HG03025 (cell line): Measurements from ENCODE around the gene CFAP299.
"Not testable (repeated sequence)": the region's sequence is repeated elsewhere in the genome, so short reads cannot be mapped to it uniquely, and the experiment has no call there.

Experiments
- ATAC-seq: cut with Tn5 transposase; IDR thresholded peaks from one replicate; pipeline ENCODE4 v1.9.1; 2021; ENCODE audit warnings: mild to moderate bottlenecking, moderate library complexity; ENCODE audit not compliant: unreplicated experiment, low FRiP score

CFAP299 gene

GRCh38 chr4:80324171-80324570, 11.4 kb upstream of the CFAP299 start:
- ATAC-seq: no peak

DNA sequence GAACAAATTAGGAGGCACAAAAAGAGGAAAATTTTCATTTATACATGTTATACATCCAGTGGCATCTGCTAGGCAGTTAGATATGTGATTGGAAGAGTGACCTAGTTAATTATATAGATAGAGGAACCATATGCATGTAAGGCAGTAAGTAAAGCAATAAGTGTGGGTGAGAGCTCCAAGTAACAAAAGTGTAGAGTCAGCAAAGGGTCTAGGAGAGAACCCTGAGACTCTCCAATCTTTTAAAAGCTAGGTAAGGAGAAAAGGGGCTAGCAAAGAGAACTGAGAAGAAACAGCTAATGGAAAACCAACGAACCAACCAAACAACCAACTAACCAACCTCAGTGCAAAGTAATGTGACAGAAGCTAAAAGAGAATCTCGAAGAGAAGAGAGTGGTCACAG, 3.8 kb upstream of the CFAP299 start:
- ATAC-seq: no peak

- ATAC-seq: no peak
These were observed 2.4 kb upstream of the CFAP299 start for GRCh38 chr4:80333121-80333520.

DNA sequence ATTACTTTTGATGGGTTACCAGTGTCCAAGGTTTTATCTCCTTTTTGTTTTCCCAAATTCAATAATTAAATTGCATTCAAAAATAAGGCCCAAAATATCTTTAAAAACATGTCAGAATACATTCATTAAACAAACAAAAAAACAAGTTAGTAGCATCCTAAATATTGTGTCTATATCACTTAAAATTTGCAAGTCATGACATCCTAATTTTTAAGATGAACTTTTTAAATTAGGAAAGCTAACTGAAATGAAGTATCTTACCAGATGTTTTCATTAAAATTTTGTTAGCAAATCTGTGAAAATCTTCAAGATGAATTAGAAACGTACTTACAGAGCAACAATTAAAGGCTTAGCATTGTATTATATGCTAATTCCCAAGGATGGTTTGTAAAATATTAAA, 962 bp upstream of the CFAP299 start:
- ATAC-seq: no peak

DNA sequence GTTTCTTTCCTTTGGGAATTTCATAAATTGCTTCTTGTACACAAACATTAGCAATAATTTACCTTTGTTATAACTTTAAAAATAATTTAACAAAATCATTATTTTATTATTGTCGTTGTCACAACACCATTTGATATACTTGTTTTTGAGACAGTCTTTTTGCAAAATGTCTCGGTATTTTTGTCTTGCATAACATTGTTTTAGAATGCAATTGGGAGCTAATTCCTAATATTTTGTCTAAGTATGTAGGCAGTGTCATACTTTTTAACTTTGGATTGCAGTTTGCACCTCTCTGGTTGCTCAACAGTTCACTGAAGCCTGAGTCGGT, 340 bp upstream of the CFAP299 start:
- ATAC-seq: no peak

DNA sequence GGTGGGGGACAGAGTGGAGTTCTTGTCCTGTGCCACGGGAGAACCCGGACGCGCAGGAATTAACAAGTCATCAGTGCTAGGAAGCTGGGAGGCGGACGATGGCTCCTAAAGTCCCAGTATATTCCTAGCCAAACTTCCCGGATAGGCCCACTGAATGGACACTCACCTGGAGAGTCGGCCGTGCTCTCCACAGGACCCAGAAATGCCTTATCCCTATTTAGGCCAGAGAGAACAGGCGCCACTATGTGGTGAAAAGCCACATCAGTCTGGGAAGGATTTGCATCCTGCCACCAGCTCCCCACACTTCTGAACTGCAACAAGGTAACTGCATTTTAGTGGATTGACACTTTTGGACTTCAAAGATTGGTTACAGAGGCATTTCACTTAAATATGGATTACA, 1.1 kb downstream of the CFAP299 start:
- ATAC-seq: no peak

GRCh38 chr4:80340036-80340435, 4.5 kb downstream of the CFAP299 start:
- no peak for ATAC-seq

- ATAC-seq: not testable (repeated sequence)
These were observed 7.2 kb downstream of the CFAP299 start for GRCh38 chr4:80342684-80343083.

DNA sequence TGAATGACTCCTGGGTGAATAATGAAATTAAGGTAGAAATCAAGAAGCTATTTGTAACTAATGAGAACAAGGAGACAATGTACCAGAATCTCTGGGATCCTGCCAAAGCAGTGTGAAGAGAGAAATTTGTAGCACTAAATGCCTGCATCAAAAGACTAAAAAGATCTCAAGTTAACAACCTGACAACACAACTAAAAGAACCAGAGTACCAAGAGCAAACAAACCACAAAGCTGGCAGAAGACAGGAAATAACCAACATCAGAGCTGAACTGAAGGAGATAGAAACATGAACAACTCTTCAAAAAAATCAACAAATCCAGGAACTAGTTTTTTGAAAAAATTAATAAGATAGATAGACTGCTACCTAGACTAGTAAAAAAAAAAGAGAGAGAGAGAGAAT, 8.4 kb downstream of the CFAP299 start:
- ATAC-seq: no peak

GRCh38 chr4:80360084-80360483, 24.6 kb downstream of the CFAP299 start:
- ATAC-seq: no peak

DNA sequence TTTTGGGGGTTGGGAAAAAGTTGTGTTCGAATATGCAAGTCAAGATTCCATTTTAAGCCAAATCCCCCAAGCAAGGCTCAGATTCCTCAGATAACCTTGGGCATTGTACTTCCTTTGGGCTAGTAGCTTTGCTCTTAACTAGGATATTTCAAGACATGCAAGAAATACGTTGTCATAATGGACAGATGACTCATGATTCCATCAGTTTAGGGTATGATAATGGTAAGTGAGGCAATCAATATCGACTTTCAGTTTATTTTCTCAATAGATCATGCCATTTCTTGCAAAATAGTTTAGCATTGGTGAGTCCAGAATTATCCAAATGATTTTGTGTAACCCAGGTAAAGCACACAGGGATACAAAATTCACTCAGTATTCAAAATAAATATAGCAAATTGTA, 25.4 kb downstream of the CFAP299 start:
- no peak for ATAC-seq

DNA sequence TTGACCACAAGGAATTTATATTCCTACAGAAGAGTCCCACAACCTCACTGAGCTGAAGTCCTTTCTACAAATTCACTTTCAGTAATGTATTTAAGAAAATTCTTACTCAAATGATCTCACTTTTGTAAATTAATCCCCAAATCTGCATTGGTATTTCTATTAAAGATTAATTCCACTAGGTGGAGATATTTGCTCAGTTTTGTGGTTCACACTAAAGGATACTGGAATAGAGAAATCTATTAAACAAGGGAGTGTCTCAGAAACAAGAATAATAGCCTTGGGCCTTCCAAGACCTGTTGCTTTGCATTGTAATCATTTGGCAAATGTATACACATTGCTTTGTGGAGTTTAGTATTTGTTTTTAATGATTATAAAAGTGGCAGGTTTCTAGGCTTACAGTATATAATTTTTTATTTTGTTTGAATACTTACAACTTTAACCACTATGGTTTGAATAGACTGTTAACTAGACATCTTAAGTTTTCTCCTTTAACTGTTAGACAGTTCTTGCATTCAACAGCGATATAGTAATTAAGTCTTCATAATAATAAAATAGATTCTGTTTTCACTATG, 25.9 kb downstream of the CFAP299 start:
- ATAC-seq: no peak

- peak; percentile 59 for ATAC-seq
These were observed 27.1 kb downstream of the CFAP299 start for GRCh38 chr4:80362578-80363181.

DNA sequence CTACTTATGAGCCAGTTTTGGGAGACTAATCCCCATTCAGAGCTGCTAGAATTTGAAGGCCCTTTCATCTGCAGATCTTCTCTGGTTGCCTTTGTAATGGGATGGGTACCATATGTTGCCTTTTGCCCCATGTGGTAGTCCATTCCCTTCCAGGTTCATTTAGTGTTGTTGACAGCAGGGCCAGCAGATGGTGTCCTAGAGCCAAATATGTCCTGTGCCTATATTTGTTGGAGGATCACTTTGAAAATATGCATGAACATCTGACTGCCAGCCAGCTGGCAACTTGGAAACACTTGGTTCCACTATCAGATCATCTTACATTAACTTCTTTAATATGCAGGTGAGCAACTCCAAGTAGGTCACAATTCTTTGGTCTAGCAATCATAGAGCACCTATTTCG, 30.4 kb downstream of the CFAP299 start:
- no peak for ATAC-seq

DNA sequence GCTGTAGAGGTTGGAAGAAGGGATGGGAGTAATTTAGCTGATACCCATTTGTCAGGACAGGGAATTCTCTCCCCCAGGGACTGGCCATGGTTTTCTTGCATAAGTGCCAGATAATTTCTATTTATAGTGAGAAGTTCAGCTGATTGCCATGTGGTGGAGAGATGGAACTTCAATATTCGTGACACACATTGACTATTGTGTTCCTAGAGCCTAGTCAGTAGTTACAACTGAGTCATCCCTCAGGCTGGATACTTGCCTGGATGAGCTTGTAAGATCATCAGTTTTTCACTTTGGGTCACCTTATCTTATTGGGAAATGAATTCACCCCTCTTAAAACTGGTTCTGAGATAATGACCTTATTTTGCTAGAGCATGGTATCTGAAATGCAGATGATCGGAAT, 32.2 kb downstream of the CFAP299 start:
- no peak for ATAC-seq

DNA sequence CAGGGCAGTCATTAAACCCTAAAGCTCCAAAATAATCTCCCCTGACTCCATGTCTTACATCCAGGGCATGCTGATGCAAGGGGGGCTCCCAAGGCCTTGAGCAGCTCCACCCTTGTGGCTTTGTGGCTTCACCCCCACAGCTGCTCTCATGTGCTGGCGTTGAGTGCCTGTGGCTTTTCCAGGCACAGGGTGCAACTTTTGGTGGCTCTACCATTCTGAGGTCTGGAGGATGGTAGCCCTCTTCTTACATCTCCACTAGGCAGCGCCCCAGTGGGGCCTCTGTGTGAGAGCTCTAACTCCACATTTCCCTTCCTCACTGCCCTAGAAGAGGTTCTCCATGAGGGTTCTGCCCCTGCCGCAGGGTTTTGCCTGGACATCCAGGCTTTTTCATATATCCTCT, 35.1 kb downstream of the CFAP299 start:
- no peak for ATAC-seq

DNA sequence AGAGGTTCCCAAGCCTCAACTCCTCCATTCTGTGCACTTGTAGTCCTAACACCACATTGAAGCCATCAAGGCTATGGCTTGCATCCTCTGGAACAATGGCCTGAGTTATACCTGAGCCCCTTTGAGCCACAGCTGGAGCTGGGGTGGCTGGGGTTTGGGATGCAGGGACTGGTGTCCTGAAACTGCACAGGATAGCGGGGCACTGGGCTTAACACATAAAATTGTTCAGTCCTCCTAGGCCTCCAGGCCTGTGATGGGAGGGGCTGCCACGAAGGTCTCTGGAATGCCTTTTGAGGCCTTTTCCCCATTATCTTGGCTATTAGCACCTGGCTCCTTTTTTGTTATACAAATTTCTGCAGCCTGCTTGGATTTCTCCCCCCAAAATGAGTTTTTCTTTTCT, 35.5 kb downstream of the CFAP299 start:
- no peak for ATAC-seq

DNA sequence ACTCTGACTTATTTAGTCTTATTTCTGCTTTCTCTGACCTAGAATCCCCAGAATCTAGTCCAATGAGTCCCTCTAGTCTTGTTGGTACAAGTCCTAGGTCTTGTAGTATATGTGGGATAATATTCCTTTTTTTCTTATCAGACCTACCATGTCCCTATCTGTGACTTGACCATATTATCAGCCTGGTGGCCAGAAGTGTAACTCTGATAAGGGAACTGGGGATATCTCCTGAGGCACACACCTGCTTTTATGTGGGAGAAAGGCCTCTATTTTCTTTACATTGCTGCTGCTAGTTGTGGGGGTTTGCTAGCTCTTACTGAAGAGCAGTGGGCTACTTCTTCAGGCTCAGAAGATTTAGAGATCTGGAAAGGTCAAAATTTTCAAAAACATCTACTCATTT, 38.6 kb downstream of the CFAP299 start:
- no peak for ATAC-seq

DNA sequence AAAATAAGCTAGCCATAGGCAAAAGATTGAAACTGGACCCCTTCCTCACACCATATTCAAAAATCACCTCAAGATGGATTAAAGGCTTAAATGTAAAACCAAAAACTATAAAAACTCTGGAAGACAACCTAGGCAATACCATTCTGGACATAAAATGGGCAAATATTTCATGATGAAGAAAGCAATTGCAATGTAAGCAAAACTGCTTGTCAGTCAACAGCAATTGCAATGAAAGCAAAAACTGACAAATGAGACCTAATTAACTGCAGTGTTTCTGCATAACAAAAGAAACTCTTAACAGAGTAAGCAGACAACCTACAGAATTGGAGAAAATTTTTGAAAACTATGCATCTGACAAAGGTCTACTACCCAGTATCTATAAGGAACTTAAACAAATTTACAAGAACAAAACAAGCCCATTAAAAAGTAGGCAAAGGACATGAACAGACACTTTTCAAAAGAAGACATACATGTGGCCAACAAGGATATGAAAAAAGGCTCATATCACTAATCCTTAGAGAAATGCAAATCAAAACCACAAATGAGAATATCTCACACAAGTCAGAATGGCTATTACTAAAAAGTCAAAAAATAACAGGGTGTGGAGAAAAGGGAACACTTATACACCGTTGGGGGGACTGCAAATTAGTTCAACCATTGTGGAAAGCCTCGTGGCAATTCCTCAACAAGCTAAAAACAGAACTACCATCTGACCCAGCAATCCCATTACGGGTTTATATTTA, 46.7 kb downstream of the CFAP299 start:
- no peak for ATAC-seq

DNA sequence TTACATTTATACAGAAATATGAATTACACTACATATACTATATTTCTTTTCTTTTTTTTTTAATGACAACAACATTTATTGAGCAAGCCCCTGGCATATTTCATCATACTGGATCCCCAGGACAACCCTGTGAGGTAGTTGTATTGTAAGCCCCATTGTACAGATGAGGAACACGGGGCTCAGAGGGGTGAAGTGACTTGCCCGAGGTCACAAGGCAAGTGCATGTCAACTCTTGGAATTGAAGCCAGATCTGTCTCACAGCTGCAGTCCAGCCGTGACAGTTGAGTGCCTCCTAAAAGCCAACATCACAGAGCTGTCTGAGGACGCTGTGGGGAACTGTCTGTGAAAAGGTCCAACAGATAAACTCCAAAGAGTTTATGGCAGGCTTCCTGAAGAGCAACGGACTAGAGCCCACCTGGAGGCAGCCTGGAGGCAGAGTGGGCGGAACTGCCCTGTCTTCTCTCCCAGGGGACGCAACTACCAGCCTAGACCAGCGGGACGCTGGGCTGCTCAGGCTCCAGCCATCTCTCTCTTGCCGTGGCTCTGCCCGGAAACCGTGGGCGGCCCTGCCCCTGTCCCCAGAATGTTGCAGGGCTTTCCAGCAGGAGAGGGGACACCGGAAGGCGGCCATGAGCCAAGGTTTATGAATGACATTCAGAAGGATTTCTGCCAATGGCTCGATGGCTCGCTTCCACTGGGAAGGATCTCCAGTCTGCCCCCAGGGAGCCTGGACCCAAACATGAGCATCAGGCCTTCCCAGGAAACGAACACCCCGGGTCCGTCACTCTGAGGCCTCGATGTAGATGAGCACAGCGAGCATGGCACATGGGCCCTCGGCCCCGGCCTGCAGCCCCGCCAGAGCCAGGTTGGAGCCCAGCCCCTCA, 50.1 kb downstream of the CFAP299 start:
- ATAC-seq: no peak

DNA sequence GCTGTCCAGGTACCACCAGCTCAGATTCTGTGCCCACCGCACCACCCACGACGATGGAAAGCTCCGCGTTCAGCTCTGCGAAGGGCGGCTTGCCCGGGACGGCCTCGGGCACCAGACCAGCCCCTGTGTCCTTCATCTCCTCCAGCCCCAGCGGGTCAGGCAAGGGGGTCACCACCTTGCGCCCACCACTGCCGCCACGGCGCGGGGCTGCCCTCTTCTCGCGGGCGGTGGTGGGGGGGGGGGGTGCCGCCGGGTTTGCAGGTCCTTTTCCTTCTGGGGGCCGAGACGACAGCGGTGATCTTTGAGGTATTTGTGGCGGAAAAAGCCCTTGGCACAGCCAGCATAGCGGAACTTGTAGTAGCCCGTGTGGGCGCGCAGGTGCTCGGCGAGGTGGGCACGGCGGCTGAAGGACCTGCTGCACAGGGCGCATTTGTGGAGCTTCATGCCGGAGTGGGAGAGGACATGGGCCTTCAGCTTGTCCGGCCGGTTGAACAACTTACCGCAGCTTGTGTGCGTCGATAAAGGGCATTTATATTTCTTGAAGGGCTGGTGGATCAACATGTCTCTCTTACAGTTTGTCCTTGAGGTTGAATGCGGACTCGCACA, 50.9 kb downstream of the CFAP299 start:
- ATAC-seq: no peak
